Vagina (tissue), 2 donors: ENCODE results near the gene F7. TPM values are rescaled to one million over a fixed set of nuclear protein-coding genes. Genes with fewer than 3 reads are reported as not detected.

Experiments used
- DNase-seq, 2 donors: peaks; one replicate each; pipeline ENCODE4 v3.0.0-alpha.2; 2017; ENCODE audit errors: extremely low spot score in 2 of 2
- H3K27ac ChIP-seq: fragments of 200-600 bp; sonication (generic); one replicate; pipeline ENCODE4 v1.5.1; 2019
- H3K27me3 ChIP-seq: fragments of 200-600 bp; sonication (generic); one replicate; pipeline ENCODE4 v1.5.1; 2019
- H3K36me3 ChIP-seq, 2 donors: fragments of 200-600 bp; sonication (generic); one replicate each; pipeline ENCODE4 v1.5.1; 2017 to 2019
- H3K4me1 ChIP-seq: fragments of 200-600 bp; sonication (generic); one replicate; pipeline ENCODE4 v1.5.1; 2019
- H3K4me3 ChIP-seq, 2 donors: fragments of 200-600 bp; sonication (generic); 1 replicate in 1 of 2; 2 replicates in 1 of 2; pipeline ENCODE4 v1.5.1; 2016 to 2019
- H3K9me3 ChIP-seq: fragments of 200-600 bp; sonication (generic); one replicate; pipeline ENCODE4 v1.5.1; 2019
- CTCF ChIP-seq, 3 experiments: fragments of 450-650 bp in 2 of 3; fragments of 200-600 bp in 1 of 3; sonication (generic) in 1 of 3; IDR thresholded peaks; one replicate each; pipeline ENCODE4 v1.5.1; 2017 to 2019; ENCODE audit warnings: antibody characterized with exemption in 3 of 3, mild to moderate bottlenecking in 2 of 3, moderate library complexity in 2 of 3
- POLR2A ChIP-seq, 2 donors: fragments of 450-650 bp; IDR thresholded peaks; one replicate each; pipeline ENCODE4 v1.6.1; 2017; ENCODE audit warnings: antibody characterized with exemption in 2 of 2, mild to moderate bottlenecking in 2 of 2, moderate library complexity in 2 of 2
- POLR2AphosphoS5 ChIP-seq, 2 donors: sonication (generic); formaldehyde crosslinking; IDR thresholded peaks; one replicate each; pipeline ENCODE4 v1.9.0; 2017; ENCODE audit warnings: antibody characterized with exemption in 2 of 2, mild to moderate bottlenecking in 2 of 2, low read depth in 1 of 2; ENCODE audit not compliant: insufficient read depth in 1 of 2
- intact Hi-C: fragments of 100-400 bp; cut with DNase I; formaldehyde crosslinking; loops from one replicate; pipeline ENCODE4 v1.15.1; 2023
- total RNA-seq: library from RNA; depleted of rRNA; stranded (reverse); fragments of >200 nt; gene quantifications from one replicate; pipeline ENCODE4 v1.2.3, GENCODE V29; 2016

F7 gene
- total RNA-seq, 1 donor from 2014 or later: not detected

- Histone ChIP-seq H3K9me3 (no peaks in the 10 kb centered on the region), H3K27ac (no peak overlapping the region), H3K4me3 (no peak overlapping the region), H3K4me1 (no peaks in the 10 kb centered on the region), H3K27me3 (no peaks in the 10 kb centered on the region), H3K36me3 (peaks cover 0 to 7% of the 10 kb centered on the region in 2 donors)
- no peak for TF ChIP-seq POLR2AphosphoS5 (IDR thresholded peaks at IDR 0.05; ENCODE audit: insufficient read depth in 1 of 2, low read depth in 1 of 2)
- no peak for TF ChIP-seq CTCF (IDR thresholded peaks at IDR 0.05)
- no peak for TF ChIP-seq POLR2A (IDR thresholded peaks at IDR 0.05)
- intact Hi-C loops: no loop called here
- no peak for DNase-seq
These were observed 35.3 kb downstream of the F7 start for GRCh38 chr13:113140677-113141600.

DNA sequence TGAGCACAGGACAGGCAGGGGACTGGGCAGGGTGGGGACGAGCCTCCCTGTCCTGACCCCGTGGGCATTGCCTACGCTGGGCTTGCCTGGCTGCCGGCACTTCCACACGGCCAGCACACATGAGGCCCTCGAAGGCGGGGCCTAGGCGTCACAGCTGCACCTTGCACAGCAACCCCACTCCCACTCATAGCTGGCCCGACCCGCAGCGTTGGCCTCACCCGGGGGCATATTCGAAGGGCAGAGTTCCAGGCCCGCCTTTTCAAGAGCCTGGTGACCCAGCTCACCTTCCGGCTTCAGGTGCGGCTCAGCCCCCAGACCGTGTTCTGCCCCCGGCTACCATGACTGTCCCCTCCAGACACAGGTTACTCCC is 36.0 kb downstream of the F7 start:
- no peak for DNase-seq
- Histone ChIP-seq H3K27me3 (no peaks in the 10 kb centered on the region), H3K36me3 (peaks cover 0 to 7% of the 10 kb centered on the region in 2 donors), H3K9me3 (no peaks in the 10 kb centered on the region), H3K4me1 (no peaks in the 10 kb centered on the region), H3K27ac (no peak overlapping the region), H3K4me3 (no peak overlapping the region)
- TF ChIP-seq CTCF (IDR thresholded peaks at IDR 0.05) (no peak), POLR2A (IDR thresholded peaks at IDR 0.05) (no peak), POLR2AphosphoS5 (IDR thresholded peaks at IDR 0.05; ENCODE audit: insufficient read depth in 1 of 2, low read depth in 1 of 2) (no peak)
- intact Hi-C loops: no loop called here

DNA sequence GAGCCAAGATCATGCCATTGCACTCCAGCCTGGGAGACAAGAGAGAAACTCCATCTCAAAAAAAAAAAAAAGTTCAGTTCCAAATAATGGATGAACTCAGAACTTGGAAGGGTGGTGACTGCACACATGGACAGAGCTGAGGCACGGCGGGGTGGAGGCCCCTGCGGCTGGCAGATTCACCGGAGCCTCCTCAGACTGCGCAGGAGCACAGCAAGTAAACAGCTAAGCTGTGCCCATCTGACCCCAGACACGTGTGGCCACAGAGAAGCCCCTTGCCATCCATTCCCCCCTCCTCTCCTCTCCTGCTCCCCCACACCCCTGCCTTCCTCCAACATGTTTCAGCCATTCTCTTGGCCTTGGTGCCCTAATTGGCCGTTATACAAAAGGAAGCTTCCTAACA is 37.3 kb downstream of the F7 start:
- no peak overlapping the region for H3K27ac ChIP-seq
- H3K4me1 ChIP-seq: no peaks in the 10 kb centered on the region
- TF ChIP-seq POLR2A (IDR thresholded peaks at IDR 0.05) (no peak), CTCF (IDR thresholded peaks at IDR 0.05) (no peak), POLR2AphosphoS5 (IDR thresholded peaks at IDR 0.05; ENCODE audit: insufficient read depth in 1 of 2, low read depth in 1 of 2) (no peak)
- intact Hi-C loops: no loop called here
- H3K27me3 ChIP-seq: no peaks in the 10 kb centered on the region
- DNase-seq: peak; percentile 61 to 67
- H3K36me3 ChIP-seq: peaks cover 0 to 7% of the 10 kb centered on the region in 2 donors
- no peaks in the 10 kb centered on the region for H3K9me3 ChIP-seq
- no peak overlapping the region for H3K4me3 ChIP-seq

DNA sequence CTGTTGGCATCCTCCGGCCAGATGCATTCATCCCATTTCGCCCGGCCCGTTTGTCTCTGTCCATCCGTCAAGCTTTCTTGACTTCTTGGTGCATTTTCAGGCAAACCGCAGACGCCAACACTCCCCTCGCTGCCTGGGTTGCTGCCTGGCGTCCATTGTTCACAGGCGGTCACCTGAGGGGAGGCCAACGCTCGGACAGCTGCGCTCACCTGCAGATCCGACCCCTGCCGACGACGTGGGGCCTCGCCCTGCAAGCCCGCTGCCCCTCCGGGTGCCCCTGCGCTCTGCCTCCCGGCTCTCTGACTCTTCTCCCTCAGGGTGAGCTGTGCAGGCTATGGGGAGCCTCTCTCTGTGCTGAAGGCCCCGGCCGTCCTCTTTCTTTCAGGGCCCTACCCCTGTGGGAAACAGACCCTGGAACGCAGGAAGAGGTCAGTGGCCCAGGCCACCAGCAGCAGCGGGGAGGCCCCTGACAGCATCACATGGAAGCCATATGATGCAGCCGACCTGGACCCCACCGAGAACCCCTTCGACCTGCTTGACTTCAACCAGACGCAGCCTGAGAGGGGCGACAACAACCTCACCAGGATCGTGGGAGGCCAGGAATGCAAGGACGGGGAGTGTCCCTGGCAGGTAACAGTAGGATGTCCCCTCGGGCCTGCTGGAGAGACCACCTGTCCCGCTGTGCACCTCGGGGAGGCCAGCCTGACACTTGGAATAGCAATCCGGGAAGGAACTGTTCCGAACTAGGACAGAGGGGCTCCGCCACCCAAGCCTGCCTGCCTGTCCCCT is 38.1 kb downstream of the F7 start:
- H3K4me3 ChIP-seq: no peak overlapping the region
- peak; percentile 70 to 91 for DNase-seq
- TF ChIP-seq CTCF (IDR thresholded peaks at IDR 0.05) (no peak), POLR2AphosphoS5 (IDR thresholded peaks at IDR 0.05; ENCODE audit: insufficient read depth in 1 of 2, low read depth in 1 of 2) (no peak), POLR2A (IDR thresholded peaks at IDR 0.05) (no peak)
- intact Hi-C loops: no loop called here
- H3K27me3 ChIP-seq: no peaks in the 10 kb centered on the region
- no peaks in the 10 kb centered on the region for H3K4me1 ChIP-seq
- no peak overlapping the region for H3K27ac ChIP-seq
- peaks cover 0 to 7% of the 10 kb centered on the region in 2 donors for H3K36me3 ChIP-seq
- H3K9me3 ChIP-seq: no peaks in the 10 kb centered on the region
